Measurements from ENCODE around the gene SMYD3.

GRCh38 chr1:246302711-246303317, 204.3 kb downstream of the SMYD3 start:
- TF ChIP-seq, protein P1, sequence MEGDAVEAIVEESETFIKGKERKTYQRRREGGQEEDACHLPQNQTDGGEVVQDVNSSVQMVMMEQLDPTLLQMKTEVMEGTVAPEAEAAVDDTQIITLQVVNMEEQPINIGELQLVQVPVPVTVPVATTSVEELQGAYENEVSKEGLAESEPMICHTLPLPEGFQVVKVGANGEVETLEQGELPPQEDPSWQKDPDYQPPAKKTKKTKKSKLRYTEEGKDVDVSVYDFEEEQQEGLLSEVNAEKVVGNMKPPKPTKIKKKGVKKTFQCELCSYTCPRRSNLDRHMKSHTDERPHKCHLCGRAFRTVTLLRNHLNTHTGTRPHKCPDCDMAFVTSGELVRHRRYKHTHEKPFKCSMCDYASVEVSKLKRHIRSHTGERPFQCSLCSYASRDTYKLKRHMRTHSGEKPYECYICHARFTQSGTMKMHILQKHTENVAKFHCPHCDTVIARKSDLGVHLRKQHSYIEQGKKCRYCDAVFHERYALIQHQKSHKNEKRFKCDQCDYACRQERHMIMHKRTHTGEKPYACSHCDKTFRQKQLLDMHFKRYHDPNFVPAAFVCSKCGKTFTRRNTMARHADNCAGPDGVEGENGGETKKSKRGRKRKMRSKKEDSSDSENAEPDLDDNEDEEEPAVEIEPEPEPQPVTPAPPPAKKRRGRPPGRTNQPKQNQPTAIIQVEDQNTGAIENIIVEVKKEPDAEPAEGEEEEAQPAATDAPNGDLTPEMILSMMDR (IDR thresholded peaks at IDR 0.05), result no peak
- no peak for TF ChIP-seq POLR2A (IDR thresholded peaks at IDR 0.05)
